ENCODE results near the gene DTX1.
A peak's percentile ranks its signal among the peaks of the same experiment; 100 is the strongest.
"Not testable (repeated sequence)": the region's sequence is repeated elsewhere in the genome, so short reads cannot be mapped to it uniquely, and the experiment has no call there.

The DTX1 gene

GRCh38 chr12:113138826-113139225, 82.3 kb downstream of the DTX1 start:
- H3K9me3 Mint-ChIP-seq, result no peaks in the 10 kb centered on the region
- ATAC-seq (replicated peaks) (no peak), DNase-seq (no peak)
- no peak overlapping the region for H3K27ac Mint-ChIP-seq
- H3K36me3 Mint-ChIP-seq (ENCODE audit: insufficient read depth), result no peaks in the 10 kb centered on the region
- H3K4me3 Mint-ChIP-seq, result no peak overlapping the region
- peaks cover 15 to 31% of the 10 kb centered on the region in 2 donors for H3K27me3 Mint-ChIP-seq
- peaks cover 5 to 14% of the 10 kb centered on the region in 2 donors for H3K4me1 Mint-ChIP-seq (ENCODE audit: low read depth in 2 of 2)

GRCh38 chr12:113140706-113141105, 84.2 kb downstream of the DTX1 start:
- Mint-ChIP-seq H3K27me3 (peaks cover 13 to 23% of the 10 kb centered on the region in 2 donors), H3K4me1 (ENCODE audit: low read depth in 2 of 2) (peaks cover 4 to 11% of the 10 kb centered on the region in 2 donors), H3K9me3 (no peaks in the 10 kb centered on the region), H3K36me3 (ENCODE audit: insufficient read depth) (no peaks in the 10 kb centered on the region), H3K4me3 (no peak overlapping the region), H3K27ac (peak overlapping the region in 1 of 2 donors; percentile 8)
- no peak for DNase-seq
- ATAC-seq (replicated peaks), result no peak

- H3K4me1 Mint-ChIP-seq (ENCODE audit: low read depth in 2 of 2); H3K27ac Mint-ChIP-seq; DNase-seq; ATAC-seq (replicated peaks); H3K36me3 Mint-ChIP-seq (ENCODE audit: insufficient read depth); H3K4me3 Mint-ChIP-seq; H3K9me3 Mint-ChIP-seq: not testable (repeated sequence)
- peaks cover 4 to 13% of the 10 kb centered on the region in 2 donors for H3K27me3 Mint-ChIP-seq
Observed at GRCh38 chr12:113141716-113142115, 85.2 kb downstream of the DTX1 start.

GRCh38 chr12:113142173-113142885, 85.8 kb downstream of the DTX1 start:
- H3K4me3 Mint-ChIP-seq, result no peak overlapping the region
- no peak overlapping the region for H3K27ac Mint-ChIP-seq
- H3K4me1 Mint-ChIP-seq (ENCODE audit: low read depth in 2 of 2), result no peaks in the 10 kb centered on the region
- H3K27me3 Mint-ChIP-seq, result peaks cover 0 to 8% of the 10 kb centered on the region in 2 donors
- no peaks in the 10 kb centered on the region for H3K36me3 Mint-ChIP-seq (ENCODE audit: insufficient read depth)
- H3K9me3 Mint-ChIP-seq, result peaks cover 0 to under 1% of the 10 kb centered on the region in 2 donors
- ATAC-seq (replicated peaks) (no peak), DNase-seq (no peak)

GRCh38 chr12:113142886-113143332, 86.4 kb downstream of the DTX1 start:
- no peak for DNase-seq
- no peaks in the 10 kb centered on the region for H3K36me3 Mint-ChIP-seq (ENCODE audit: insufficient read depth)
- no peak overlapping the region for H3K27ac Mint-ChIP-seq
- H3K4me3 Mint-ChIP-seq, result no peak overlapping the region
- ATAC-seq (replicated peaks), result no peak
- no peaks in the 10 kb centered on the region for H3K4me1 Mint-ChIP-seq (ENCODE audit: low read depth in 2 of 2)
- peaks cover 0 to 2% of the 10 kb centered on the region in 2 donors for H3K9me3 Mint-ChIP-seq
- peaks cover 0 to 8% of the 10 kb centered on the region in 2 donors for H3K27me3 Mint-ChIP-seq

- Mint-ChIP-seq H3K4me3 (no peak overlapping the region), H3K4me1 (ENCODE audit: low read depth in 2 of 2) (no peaks in the 10 kb centered on the region), H3K9me3 (peaks cover 0 to 2% of the 10 kb centered on the region in 2 donors), H3K36me3 (ENCODE audit: insufficient read depth) (no peaks in the 10 kb centered on the region), H3K27ac (no peak overlapping the region), H3K27me3 (peaks cover 0 to 8% of the 10 kb centered on the region in 2 donors)
- ATAC-seq (replicated peaks) (no peak), DNase-seq (no peak)
Observed at GRCh38 chr12:113143959-113144358, 87.4 kb downstream of the DTX1 start.

GRCh38 chr12:113144806-113145205, 88.3 kb downstream of the DTX1 start:
- no peak for DNase-seq

GRCh38 chr12:113145720-113146551, 89.4 kb downstream of the DTX1 start:
- no peaks in the 10 kb centered on the region for H3K4me1 Mint-ChIP-seq (ENCODE audit: low read depth in 2 of 2)
- DNase-seq, result no peak
- no peak overlapping the region for H3K4me3 Mint-ChIP-seq
- no peak overlapping the region for H3K27ac Mint-ChIP-seq
- ATAC-seq (replicated peaks), result no peak
- no peaks in the 10 kb centered on the region for H3K36me3 Mint-ChIP-seq (ENCODE audit: insufficient read depth)
- peaks cover 12 to 21% of the 10 kb centered on the region in 2 donors for H3K27me3 Mint-ChIP-seq
- H3K9me3 Mint-ChIP-seq, result peaks cover 0 to 2% of the 10 kb centered on the region in 2 donors

More at GRCh38 chr12:113144806-113145205, 88.3 kb downstream of the DTX1 start:
- Mint-ChIP-seq H3K27me3 (peaks cover 1 to 10% of the 10 kb centered on the region in 2 donors), H3K4me1 (ENCODE audit: low read depth in 2 of 2) (no peaks in the 10 kb centered on the region), H3K9me3 (peaks cover 0 to 2% of the 10 kb centered on the region in 2 donors), H3K27ac (no peak overlapping the region), H3K36me3 (ENCODE audit: insufficient read depth) (no peaks in the 10 kb centered on the region), H3K4me3 (no peak overlapping the region)
- no peak for ATAC-seq (replicated peaks)

GRCh38 chr12:113146999-113147398, 90.5 kb downstream of the DTX1 start:
- Mint-ChIP-seq H3K27ac (no peak overlapping the region), H3K27me3 (peaks cover 14 to 26% of the 10 kb centered on the region in 2 donors), H3K4me1 (ENCODE audit: low read depth in 2 of 2) (peaks cover under 1 to 2% of the 10 kb centered on the region in 2 donors), H3K9me3 (peaks cover 0 to 2% of the 10 kb centered on the region in 2 donors), H3K4me3 (no peak overlapping the region), H3K36me3 (ENCODE audit: insufficient read depth) (no peaks in the 10 kb centered on the region)
- DNase-seq, result no peak
- no peak for ATAC-seq (replicated peaks)

Data from effector memory CD8-positive, alpha-beta T cell (primary cell).